Liver (tissue), 9 donors: ENCODE measurements around the gene L3HYPDH. TPM values are rescaled to one million over a fixed set of nuclear protein-coding genes. Genes with fewer than 3 reads are reported as not detected.

Experiments used
- DNase-seq: peaks from one replicate; pipeline ENCODE4 v3.0.0-alpha.2; 2017; ENCODE audit warnings: low spot score
- H3K27ac ChIP-seq, 2 donors: one replicate each; pipeline ENCODE4 v1.7.0; 2013; ENCODE audit warnings: inconsistent platforms in 2 of 2, low read length in 2 of 2, control low read depth in 1 of 2, low read depth in 1 of 2, mild to moderate bottlenecking in 1 of 2
- H3K27me3 ChIP-seq, 4 donors: one replicate each; pipeline versions ENCODE4 v1.6.1 to v1.7.0; 2013; ENCODE audit warnings: low read length in 3 of 4, inconsistent platforms in 1 of 4, mild to moderate bottlenecking in 1 of 4, moderate library complexity in 1 of 4; ENCODE audit not compliant: control insufficient read depth in 4 of 4, insufficient read depth in 4 of 4
- H3K36me3 ChIP-seq, 4 donors: one replicate each; pipeline versions ENCODE4 v1.6.1 to v1.7.0; 2013; ENCODE audit warnings: low read length in 3 of 4, mild to moderate bottlenecking in 3 of 4, low read depth in 1 of 4, moderate library complexity in 1 of 4; ENCODE audit not compliant: control insufficient read depth in 4 of 4, insufficient read depth in 3 of 4
- H3K4me1 ChIP-seq, 4 donors: one replicate each; pipeline versions ENCODE4 v1.6.1 to v1.7.0; 2013; ENCODE audit warnings: low read length in 3 of 4, mild to moderate bottlenecking in 3 of 4, moderate library complexity in 1 of 4; ENCODE audit not compliant: control insufficient read depth in 4 of 4, insufficient read depth in 4 of 4
- H3K4me3 ChIP-seq, 3 donors: one replicate each; pipeline versions ENCODE4 v1.6.1 to v1.7.0; 2013; ENCODE audit warnings: low read length in 3 of 3, control low read depth in 1 of 3, low read depth in 1 of 3, mild to moderate bottlenecking in 1 of 3
- H3K9ac ChIP-seq, 2 donors: one replicate each; pipeline ENCODE4 v1.7.0; 2013; ENCODE audit warnings: low read length in 2 of 2, mild to moderate bottlenecking in 2 of 2, moderate library complexity in 2 of 2, control low read depth in 1 of 2, low read depth in 1 of 2
- H3K9me3 ChIP-seq, 4 donors: one replicate each; pipeline versions ENCODE4 v1.6.1 to v1.7.0; 2013; ENCODE audit warnings: low read length in 3 of 4; ENCODE audit not compliant: control insufficient read depth in 4 of 4
- ATF3 ChIP-seq: IDR thresholded peaks from 2 replicates; pipeline ENCODE4 v1.6.1; 2016; ENCODE audit warnings: antibody characterized with exemption
- CTCF ChIP-seq: fragments of 150-350 bp; IDR thresholded peaks from 2 replicates; pipeline ENCODE4 v1.5.1; 2017; ENCODE audit warnings: improper control_type of control experiment, low read depth, low read length; ENCODE audit not compliant: missing input control
- EGR1 ChIP-seq, 2 donors: IDR thresholded peaks; 2 replicates each; pipeline ENCODE4 v1.6.1; 2016 to 2018; ENCODE audit warnings: antibody characterized with exemption in 2 of 2, low read depth in 2 of 2
- FOXA1 ChIP-seq: IDR thresholded peaks from 2 replicates; pipeline ENCODE4 v1.6.1; 2016; ENCODE audit warnings: antibody characterized with exemption
- FOXA2 ChIP-seq: IDR thresholded peaks from 2 replicates; pipeline ENCODE4 v1.6.1; 2016; ENCODE audit warnings: antibody characterized with exemption
- GABPA ChIP-seq, 2 donors: IDR thresholded peaks in 1 of 2; conservative IDR thresholded peaks in 1 of 2; 2 replicates each; pipeline ENCODE4 v1.6.1; 2016; ENCODE audit warnings: antibody characterized with exemption in 2 of 2, mild to moderate bottlenecking in 1 of 2, moderate library complexity in 1 of 2
- HNF4A ChIP-seq, 2 donors: conservative IDR thresholded peaks; 2 replicates each; pipeline ENCODE4 v1.6.1; 2016; ENCODE audit warnings: antibody characterized with exemption in 2 of 2, mild to moderate bottlenecking in 2 of 2
- HNF4G ChIP-seq: IDR thresholded peaks from 2 replicates; pipeline ENCODE4 v1.6.1; 2016; ENCODE audit warnings: antibody characterized with exemption
- JUND ChIP-seq, 2 donors: IDR thresholded peaks; 2 replicates each; pipeline ENCODE4 v1.6.1; 2016; ENCODE audit warnings: antibody characterized with exemption in 2 of 2
- MAX ChIP-seq: IDR thresholded peaks from 2 replicates; pipeline ENCODE4 v1.6.1; 2016; ENCODE audit warnings: antibody characterized with exemption
- NR2F2 ChIP-seq: IDR thresholded peaks from 2 replicates; pipeline ENCODE4 v1.6.1; 2016; ENCODE audit warnings: antibody characterized with exemption
- RAD21 ChIP-seq, 2 donors: IDR thresholded peaks; 2 replicates each; pipeline ENCODE4 v1.6.1; 2016; ENCODE audit warnings: antibody characterized with exemption in 2 of 2, mild to moderate bottlenecking in 2 of 2
- REST ChIP-seq: IDR thresholded peaks from 2 replicates; pipeline ENCODE4 v1.6.1; 2016; ENCODE audit warnings: antibody characterized with exemption, mild to moderate bottlenecking
- RXRA ChIP-seq, 2 donors: IDR thresholded peaks; 2 replicates each; pipeline ENCODE4 v1.6.1; 2017 to 2018; ENCODE audit warnings: antibody characterized with exemption in 2 of 2, mild to moderate bottlenecking in 1 of 2
- TAF1 ChIP-seq: conservative IDR thresholded peaks from 2 replicates; pipeline ENCODE4 v1.6.1; 2016; ENCODE audit warnings: antibody characterized with exemption, mild to moderate bottlenecking
- YY1 ChIP-seq: IDR thresholded peaks from 2 replicates; pipeline ENCODE4 v1.6.1; 2016; ENCODE audit warnings: antibody characterized with exemption, mild to moderate bottlenecking
- ZBTB33 ChIP-seq: IDR thresholded peaks from 2 replicates; pipeline ENCODE4 v1.6.1; 2016; ENCODE audit warnings: antibody characterized with exemption
- WGBS: extraction: QIAGEN DNeasy Blood & Tissue Kit; methylation state at CpG from one replicate; pipeline ENCODE4 v1.1.7; 2013; 5-methylcytosine and 5-hydroxymethylcytosine counted together
- polyA plus RNA-seq, 2 donors: library from polyadenylated mRNA; stranded (reverse) in 1 of 2; unstranded in 1 of 2; fragments of 200-250 nt in 1 of 2; fragments of >200 nt in 1 of 2; fragmentation: Nextera tagmentation in 1 of 2; extraction: Ambion mirVana in 1 of 2; gene quantifications; one replicate each; pipeline versions ENCODE4 v1.2.1 to v1.2.3, GENCODE V29; 2013 to 2015
- total RNA-seq, 2 donors: library from RNA; depleted of rRNA; stranded (reverse); fragments of >200 nt; gene quantifications; one replicate each; pipeline ENCODE4 v1.2.3, GENCODE V29; 2014
- donor health status: healthy.
- donor health status: healthy.
- donor health status: healthy.
- donor health status: healthy.
- donor health status: healthy.

Gene L3HYPDH
- total and polyA plus RNA-seq, 4 donors = 9.3 to 36.3 (median 28.2) TPM

- DNase-seq = no peak
- Histone ChIP-seq H3K9me3 (no peaks in the 10 kb centered on the region), H3K27ac (no peak overlapping the region), H3K27me3 (no peaks in the 10 kb centered on the region), H3K9ac (no peak overlapping the region), H3K4me1 (no peaks in the 10 kb centered on the region), H3K36me3 (peaks cover 1 to 16% (median 7%) of the 10 kb centered on the region in 4 donors), H3K4me3 (no peak overlapping the region)
- no peak for TF ChIP-seq REST
- no peak for TF ChIP-seq GABPA (IDR thresholded peaks at IDR 0.05 in 1 of 2, conservative IDR thresholded peaks at IDR 0.05 in 1 of 2)
- no peak for TF ChIP-seq RXRA (IDR thresholded peaks at IDR 0.05)
- no peak for TF ChIP-seq YY1
- no peak for TF ChIP-seq ATF3
- no peak for TF ChIP-seq FOXA1
- no peak for TF ChIP-seq CTCF
- no peak for TF ChIP-seq HNF4A (conservative IDR thresholded peaks at IDR 0.05)
- no peak for TF ChIP-seq RAD21 (IDR thresholded peaks at IDR 0.05)
- TF ChIP-seq NR2F2 = no peak
- no peak for TF ChIP-seq ZBTB33
- no peak for TF ChIP-seq EGR1 (IDR thresholded peaks at IDR 0.05; ENCODE audit: low read depth in 2 of 2)
- no peak for TF ChIP-seq HNF4G
- no peak for TF ChIP-seq MAX
- TF ChIP-seq FOXA2 = no peak
- TF ChIP-seq TAF1 = no peak
- no peak for TF ChIP-seq JUND (IDR thresholded peaks at IDR 0.05)
- WGBS = 75% methylated on average over 4 of the region's 4 CpGs
Observed at GRCh38 chr14:59503256-59503655, 19.0 kb upstream of the L3HYPDH start.

- H3K27me3 ChIP-seq = no peaks in the 10 kb centered on the region
- no peak overlapping the region for H3K27ac ChIP-seq
- no peaks in the 10 kb centered on the region for H3K9me3 ChIP-seq
- no peaks in the 10 kb centered on the region for H3K4me1 ChIP-seq
- no peak overlapping the region for H3K9ac ChIP-seq
- DNase-seq = no peak
- TF ChIP-seq NR2F2 = no peak
- no peak for TF ChIP-seq FOXA2
- no peak for TF ChIP-seq ATF3
- WGBS = 84% methylated on average over 3 of the region's 3 CpGs
- no peak overlapping the region for H3K4me3 ChIP-seq
- peaks cover under 1 to 19% (median 13%) of the 10 kb centered on the region in 4 donors for H3K36me3 ChIP-seq
Observed at GRCh38 chr14:59500732-59501131, 16.5 kb upstream of the L3HYPDH start.
